Measurements from ENCODE around the gene DCPS.

DNA sequence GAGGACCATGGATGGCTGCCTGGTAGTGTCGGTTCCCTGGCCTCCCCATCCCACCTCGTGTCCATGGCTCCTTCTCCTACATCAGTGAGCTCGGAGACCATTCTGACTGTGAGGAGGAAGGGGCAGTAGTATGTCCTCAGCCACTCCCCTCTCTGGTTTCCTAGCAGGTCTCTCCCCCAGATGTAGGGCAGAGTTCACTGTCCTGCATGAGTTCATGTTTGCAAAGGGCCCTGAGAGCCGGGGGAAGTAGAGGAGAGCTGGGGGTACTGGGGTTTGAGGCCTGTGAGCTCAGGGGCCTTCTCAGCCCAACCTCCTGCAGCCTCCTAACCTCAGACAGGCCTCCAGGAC, 33.2 kb downstream of the DCPS start:
- TF ChIP-seq, protein P1, sequence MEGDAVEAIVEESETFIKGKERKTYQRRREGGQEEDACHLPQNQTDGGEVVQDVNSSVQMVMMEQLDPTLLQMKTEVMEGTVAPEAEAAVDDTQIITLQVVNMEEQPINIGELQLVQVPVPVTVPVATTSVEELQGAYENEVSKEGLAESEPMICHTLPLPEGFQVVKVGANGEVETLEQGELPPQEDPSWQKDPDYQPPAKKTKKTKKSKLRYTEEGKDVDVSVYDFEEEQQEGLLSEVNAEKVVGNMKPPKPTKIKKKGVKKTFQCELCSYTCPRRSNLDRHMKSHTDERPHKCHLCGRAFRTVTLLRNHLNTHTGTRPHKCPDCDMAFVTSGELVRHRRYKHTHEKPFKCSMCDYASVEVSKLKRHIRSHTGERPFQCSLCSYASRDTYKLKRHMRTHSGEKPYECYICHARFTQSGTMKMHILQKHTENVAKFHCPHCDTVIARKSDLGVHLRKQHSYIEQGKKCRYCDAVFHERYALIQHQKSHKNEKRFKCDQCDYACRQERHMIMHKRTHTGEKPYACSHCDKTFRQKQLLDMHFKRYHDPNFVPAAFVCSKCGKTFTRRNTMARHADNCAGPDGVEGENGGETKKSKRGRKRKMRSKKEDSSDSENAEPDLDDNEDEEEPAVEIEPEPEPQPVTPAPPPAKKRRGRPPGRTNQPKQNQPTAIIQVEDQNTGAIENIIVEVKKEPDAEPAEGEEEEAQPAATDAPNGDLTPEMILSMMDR (IDR thresholded peaks at IDR 0.05): no peak
- TF ChIP-seq POLR2A (IDR thresholded peaks at IDR 0.05): no peak
